Tibial artery (tissue), 4 donors: ENCODE data around the gene MND1.

Experiments used
- DNase-seq, 2 donors: peaks; one replicate each; pipeline ENCODE4 v3.0.0-alpha.2; 2019
- H3K27ac ChIP-seq, 2 donors: fragments of 200-600 bp; sonication (generic) in 1 of 2; 1 replicate in 1 of 2; 2 replicates in 1 of 2; pipeline ENCODE4 v1.5.1; 2018 to 2019; ENCODE audit warnings: mild to moderate bottlenecking in 1 of 2
- H3K27me3 ChIP-seq, 2 donors: fragments of 200-600 bp; sonication (generic) in 1 of 2; one replicate each; pipeline versions ENCODE4 v1.5.1 to v1.6.0; 2016 to 2019
- H3K36me3 ChIP-seq, 3 donors: fragments of 200-600 bp; sonication (generic) in 2 of 3; one replicate each; pipeline ENCODE4 v1.5.1; 2016 to 2019; ENCODE audit warnings: mild to moderate bottlenecking in 2 of 3
- H3K4me1 ChIP-seq, 4 donors: fragments of 200-600 bp; sonication (generic) in 2 of 4; 1 replicate in 3 of 4; 2 replicates in 1 of 4; pipeline ENCODE4 v1.5.1; 2016 to 2019
- H3K4me3 ChIP-seq, 2 donors: fragments of 200-600 bp; sonication (generic) in 1 of 2; 1 replicate in 1 of 2; 2 replicates in 1 of 2; pipeline ENCODE4 v1.5.1; 2018 to 2019; ENCODE audit warnings: mild to moderate bottlenecking in 2 of 2
- H3K9me3 ChIP-seq, 3 donors: fragments of 200-600 bp; sonication (generic) in 1 of 3; one replicate each; pipeline ENCODE4 v1.5.1; 2016 to 2019
- CTCF ChIP-seq, 2 experiments: fragments of 200-600 bp in 1 of 2; fragments of 450-650 bp in 1 of 2; IDR thresholded peaks; one replicate each; pipeline ENCODE4 v1.5.1; 2017 to 2019; ENCODE audit warnings: antibody characterized with exemption in 2 of 2, mild to moderate bottlenecking in 1 of 2, moderate library complexity in 1 of 2
- intact Hi-C: fragments of 100-400 bp; cut with DNase I; formaldehyde crosslinking; loops from one replicate; pipeline ENCODE4 v1.15.0; 2023; ENCODE audit warnings: low total_unique reads

The MND1 gene

DNA sequence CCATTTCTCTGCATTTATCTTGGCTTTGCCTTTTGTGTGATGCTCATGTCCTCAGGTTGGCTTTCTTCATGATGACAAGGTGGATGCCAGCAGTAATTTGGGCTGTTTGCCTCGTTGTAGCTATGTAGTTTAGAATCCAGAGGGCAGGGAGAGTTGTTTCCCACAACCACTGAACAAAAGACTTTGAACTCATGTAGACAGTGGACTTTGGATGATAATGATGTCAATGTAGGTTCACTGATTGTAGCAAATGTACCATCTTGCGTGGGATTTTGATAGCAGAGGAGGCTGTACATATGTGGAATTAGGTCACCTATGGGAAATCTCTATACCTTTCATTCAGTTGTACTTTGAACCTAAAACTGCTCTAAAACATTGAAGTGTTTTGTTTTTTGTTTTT is 41.3 kb downstream of the MND1 start:
- DNase-seq: no peak
- TF ChIP-seq CTCF (IDR thresholded peaks at IDR 0.05): no peak

GRCh38 chr4:153387981-153388380 is 43.5 kb downstream of the MND1 start:
- intact Hi-C loops: no loop called here
- no peak for TF ChIP-seq CTCF (IDR thresholded peaks at IDR 0.05)
- no peaks in the 10 kb centered on the region for H3K9me3 ChIP-seq

More for the DNA sequence above, 41.3 kb downstream of the MND1 start:
- intact Hi-C loops: no loop called here
- peaks cover 0 to 6% (median 0%) of the 10 kb centered on the region in 4 donors for H3K4me1 ChIP-seq
- H3K9me3 ChIP-seq: no peaks in the 10 kb centered on the region
- H3K4me3 ChIP-seq: no peak overlapping the region
- no peaks in the 10 kb centered on the region for H3K36me3 ChIP-seq
- H3K27me3 ChIP-seq: no peaks in the 10 kb centered on the region
- H3K27ac ChIP-seq: no peak overlapping the region

DNA sequence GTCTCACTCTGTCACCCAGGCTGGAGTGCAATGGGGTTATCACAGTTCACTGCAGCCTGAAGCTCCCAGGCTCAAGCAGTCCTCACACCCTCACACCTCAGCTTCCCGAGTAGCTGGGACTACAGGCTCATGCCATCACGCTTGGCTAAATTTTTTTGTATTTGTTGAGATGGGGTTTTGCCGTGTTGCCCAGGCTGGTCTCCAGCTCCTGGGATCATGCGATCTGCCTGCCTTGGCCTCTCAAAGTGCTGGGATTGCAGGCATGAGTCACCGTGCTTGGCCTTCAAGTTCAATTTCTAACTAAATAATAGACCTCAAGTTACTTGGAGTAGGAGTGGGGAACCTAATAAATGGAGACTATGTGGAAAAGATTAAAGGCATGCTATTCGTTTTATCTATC is 48.9 kb downstream of the MND1 start:
- H3K27me3 ChIP-seq: no peaks in the 10 kb centered on the region
- H3K4me1 ChIP-seq: peaks cover 0 to 5% (median 0%) of the 10 kb centered on the region in 4 donors
- peak overlapping the region; percentile 33 to 48 for H3K27ac ChIP-seq
- H3K9me3 ChIP-seq: no peaks in the 10 kb centered on the region
- peak; percentile 60 to 85 for DNase-seq
- no peak for TF ChIP-seq CTCF (IDR thresholded peaks at IDR 0.05)
- H3K36me3 ChIP-seq: no peaks in the 10 kb centered on the region
- intact Hi-C loops: no loop called here
- H3K4me3 ChIP-seq: no peak overlapping the region

More at GRCh38 chr4:153387981-153388380, 43.5 kb downstream of the MND1 start:
- Histone ChIP-seq H3K4me1 (peaks cover 0 to 5% (median 0%) of the 10 kb centered on the region in 4 donors), H3K4me3 (no peak overlapping the region), H3K27me3 (no peaks in the 10 kb centered on the region), H3K36me3 (no peaks in the 10 kb centered on the region), H3K27ac (no peak overlapping the region)
- DNase-seq: no peak

GRCh38 chr4:153394945-153395344 is 50.5 kb downstream of the MND1 start:
- intact Hi-C loops: no loop called here
- no peaks in the 10 kb centered on the region for H3K27me3 ChIP-seq
- no peak overlapping the region for H3K4me3 ChIP-seq
- DNase-seq: no peak
- H3K27ac ChIP-seq: no peak overlapping the region
- peaks cover 0 to 5% (median 0%) of the 10 kb centered on the region in 4 donors for H3K4me1 ChIP-seq
- no peaks in the 10 kb centered on the region for H3K36me3 ChIP-seq
- H3K9me3 ChIP-seq: no peaks in the 10 kb centered on the region
- TF ChIP-seq CTCF (IDR thresholded peaks at IDR 0.05): no peak

DNA sequence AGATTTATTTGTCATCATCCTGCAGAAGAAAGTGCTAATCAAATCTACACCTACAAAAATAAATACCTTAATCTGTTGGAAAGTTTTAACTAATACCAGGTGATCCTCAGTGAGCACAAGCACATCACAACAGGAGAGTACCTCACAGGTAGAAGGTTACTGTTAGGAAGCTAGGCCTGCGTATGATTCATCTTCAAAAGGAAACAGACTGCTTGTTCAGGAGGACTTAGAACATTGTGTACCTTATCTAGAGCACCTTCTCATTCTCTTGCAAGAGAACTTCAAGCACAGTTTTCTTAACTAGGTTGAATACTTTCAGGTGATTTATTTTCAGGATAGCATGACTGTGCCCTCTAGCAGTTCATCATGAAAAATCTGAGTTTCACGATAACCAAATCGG is 54.2 kb downstream of the MND1 start:
- Histone ChIP-seq H3K27me3 (no peaks in the 10 kb centered on the region), H3K27ac (no peak overlapping the region), H3K4me1 (peaks cover 0 to 2% (median 0%) of the 10 kb centered on the region in 4 donors), H3K9me3 (no peaks in the 10 kb centered on the region), H3K4me3 (no peak overlapping the region), H3K36me3 (no peaks in the 10 kb centered on the region)
- TF ChIP-seq CTCF (IDR thresholded peaks at IDR 0.05): no peak
- intact Hi-C loops: no loop called here
- no peak for DNase-seq

DNA sequence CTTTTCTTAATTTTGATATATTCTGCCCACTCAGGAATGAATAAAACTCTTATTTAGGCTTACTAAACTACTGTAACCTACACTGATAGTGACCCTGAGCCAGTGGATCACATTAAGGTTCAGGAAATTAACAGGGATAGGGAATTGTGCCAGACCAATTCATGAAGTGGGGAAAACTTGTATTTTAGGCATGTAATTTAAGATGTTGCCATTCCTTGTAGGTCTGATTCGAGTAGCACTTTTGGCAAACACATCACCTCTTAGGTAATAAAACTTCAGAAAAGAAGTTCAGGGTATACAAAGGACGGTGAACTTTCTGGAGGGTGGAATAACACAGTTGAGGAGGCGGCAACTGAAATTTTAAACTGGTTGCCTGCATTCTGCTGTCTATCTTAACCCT is 54.9 kb downstream of the MND1 start:
- intact Hi-C loops: no loop called here
- Histone ChIP-seq H3K27me3 (no peaks in the 10 kb centered on the region), H3K4me3 (no peak overlapping the region), H3K9me3 (no peaks in the 10 kb centered on the region), H3K27ac (no peak overlapping the region), H3K4me1 (no peaks in the 10 kb centered on the region), H3K36me3 (no peaks in the 10 kb centered on the region)
- no peak for TF ChIP-seq CTCF (IDR thresholded peaks at IDR 0.05)
- no peak for DNase-seq
